ENCODE results near the gene DHX8.

GRCh38 chr17:43456029-43456428, 27.7 kb upstream of the DHX8 start:
- TF ChIP-seq CTCF (conservative IDR thresholded peaks at IDR 0.05; ENCODE audit: low read length) (no peak), EZH2phosphoT487 (IDR thresholded peaks at IDR 0.05; ENCODE audit: borderline replicate concordance) (no peak)

All from Loucy (cell line).